Thoracic aorta (tissue), 2 donors: ENCODE measurements around the gene PRSS22. TPM values are rescaled to one million over a fixed set of nuclear protein-coding genes. Genes with fewer than 3 reads are reported as not detected.
A peak's percentile ranks its signal among the peaks of the same experiment; 100 is the strongest.

Source experiments
- ATAC-seq: fragments of 150-250 bp; one replicate; pipeline ENCODE4 v1.8.0; 2017; ENCODE audit warnings: low read depth; ENCODE audit not compliant: insufficient number of reproducible peaks, low FRiP score
- DNase-seq: peaks from one replicate; pipeline ENCODE4 v3.0.0-alpha.2; 2020; ENCODE audit warnings: low spot score
- H3K27ac ChIP-seq, 2 donors: fragments of 200-600 bp; sonication (generic); 1 replicate in 1 of 2; 2 replicates in 1 of 2; pipeline ENCODE4 v1.5.1; 2016; ENCODE audit warnings: mild to moderate bottlenecking in 2 of 2, moderate library complexity in 2 of 2
- H3K27me3 ChIP-seq: fragments of 200-600 bp; sonication (generic); replicated peaks from 2 replicates; pipeline ENCODE4 v1.6.0; 2016; ENCODE audit warnings: mild to moderate bottlenecking; ENCODE audit not compliant: insufficient read depth
- H3K36me3 ChIP-seq: fragments of 200-600 bp; sonication (generic); one replicate; pipeline ENCODE4 v1.5.1; 2016
- H3K4me1 ChIP-seq, 2 donors: fragments of 200-600 bp; sonication (generic); 1 replicate in 1 of 2; 2 replicates in 1 of 2; pipeline versions ENCODE4 v1.5.1 to v1.6.0; 2016; ENCODE audit warnings: low read depth in 2 of 2, mild to moderate bottlenecking in 1 of 2; ENCODE audit not compliant: control insufficient read depth in 1 of 2
- H3K4me3 ChIP-seq: fragments of 200-600 bp; sonication (generic); 2 replicates; pipeline ENCODE4 v1.5.1; 2016; ENCODE audit warnings: mild to moderate bottlenecking
- H3K9me3 ChIP-seq: fragments of 200-600 bp; sonication (generic); 2 replicates; pipeline ENCODE4 v1.5.1; 2016
- CTCF ChIP-seq: fragments of 200-600 bp; sonication (generic); IDR thresholded peaks from one replicate; pipeline ENCODE4 v1.5.1; 2019; ENCODE audit warnings: antibody characterized with exemption
- total RNA-seq, 2 donors: library from RNA; depleted of rRNA; stranded (reverse); fragments of >200 nt; gene quantifications; one replicate each; pipeline versions ENCODE4 v1.1.0 to v1.2.3, GENCODE V29; 2016

Gene PRSS22
- total RNA-seq, 2 donors from 2014 or later, result not detected

- peaks cover 0 to 6% of the 10 kb centered on the region in 2 donors for H3K4me1 ChIP-seq
- H3K36me3 ChIP-seq, result no peaks in the 10 kb centered on the region
- DNase-seq, result no peak
- no peak overlapping the region for H3K27ac ChIP-seq
- no peaks in the 10 kb centered on the region for H3K9me3 ChIP-seq
- no peak for TF ChIP-seq CTCF
- no peak for ATAC-seq
- H3K27me3 ChIP-seq, result no peaks in the 10 kb centered on the region
- H3K4me3 ChIP-seq, result no peak overlapping the region
These were observed 21.1 kb downstream of the PRSS22 start for GRCh38 chr16:2836646-2837508.

GRCh38 chr16:2835638-2836493 lies 22.1 kb downstream of the PRSS22 start:
- Histone ChIP-seq H3K9me3 (no peaks in the 10 kb centered on the region), H3K4me3 (peak overlapping the region; percentile 23), H3K27me3 (no peaks in the 10 kb centered on the region), H3K27ac (peak overlapping the region in 1 of 2 donors; percentile 44), H3K4me1 (peaks cover 0 to 6% of the 10 kb centered on the region in 2 donors), H3K36me3 (no peaks in the 10 kb centered on the region)
- ATAC-seq (no peak), DNase-seq (no peak)
- no peak for TF ChIP-seq CTCF

GRCh38 chr16:2834968-2835367 lies 23.0 kb downstream of the PRSS22 start:
- H3K36me3 ChIP-seq, result no peaks in the 10 kb centered on the region
- peak overlapping the region in 1 of 2 donors; percentile 44 for H3K27ac ChIP-seq
- H3K27me3 ChIP-seq, result no peaks in the 10 kb centered on the region
- H3K9me3 ChIP-seq, result no peaks in the 10 kb centered on the region
- peaks cover 0 to 6% of the 10 kb centered on the region in 2 donors for H3K4me1 ChIP-seq
- ATAC-seq (no peak), DNase-seq (no peak)
- no peak overlapping the region for H3K4me3 ChIP-seq
- TF ChIP-seq CTCF, result no peak

- ATAC-seq (no peak), DNase-seq (no peak)
- H3K4me1 ChIP-seq, result peaks cover 0 to 6% of the 10 kb centered on the region in 2 donors
- H3K36me3 ChIP-seq, result no peaks in the 10 kb centered on the region
- no peaks in the 10 kb centered on the region for H3K9me3 ChIP-seq
- H3K27ac ChIP-seq, result no peak overlapping the region
- TF ChIP-seq CTCF, result no peak
- H3K27me3 ChIP-seq, result no peaks in the 10 kb centered on the region
- H3K4me3 ChIP-seq, result no peak overlapping the region
These were observed 24.2 kb downstream of the PRSS22 start for GRCh38 chr16:2833776-2834175.

- Histone ChIP-seq H3K9me3 (no peaks in the 10 kb centered on the region), H3K4me1 (peaks cover 0 to 6% of the 10 kb centered on the region in 2 donors), H3K27me3 (no peaks in the 10 kb centered on the region), H3K4me3 (no peak overlapping the region), H3K27ac (no peak overlapping the region), H3K36me3 (no peaks in the 10 kb centered on the region)
- ATAC-seq (no peak), DNase-seq (no peak)
- TF ChIP-seq CTCF, result no peak
These were observed 26.8 kb downstream of the PRSS22 start for GRCh38 chr16:2831203-2831602.
